Smooth muscle cell (in vitro differentiated cells): Measurements from ENCODE around the gene SSPN. TPM values are rescaled to one million over a fixed set of nuclear protein-coding genes. Genes with fewer than 3 reads are reported as not detected.

Source experiments
- DNase-seq: peaks from one replicate; lab custom pipeline; 2025; ENCODE audit not compliant: unreplicated experiment; lab: John Stamatoyannopoulos, UW
- H2AFZ ChIP-seq: fragments of 200-600 bp; sonication (generic); 2 replicates; pipeline ENCODE4 v1.6.0; 2016; ENCODE audit warnings: antibody characterized with exemption, low read depth, mild to moderate bottlenecking
- H3F3A ChIP-seq: fragments of 200-600 bp; sonication (generic); 2 replicates; pipeline ENCODE4 v1.6.0; 2017; ENCODE audit warnings: antibody characterized with exemption, low read depth
- H3K27ac ChIP-seq: fragments of 200-600 bp; sonication (generic); 2 replicates; pipeline ENCODE4 v1.5.1; 2016; ENCODE audit warnings: low read depth, mild to moderate bottlenecking
- H3K27me3 ChIP-seq: fragments of 200-600 bp; sonication (generic); 2 replicates; pipeline ENCODE4 v1.6.1; 2016; ENCODE audit warnings: low read depth, mild to moderate bottlenecking
- H3K36me3 ChIP-seq: fragments of 200-600 bp; sonication (generic); 2 replicates; pipeline ENCODE4 v1.5.1; 2016; ENCODE audit warnings: low read depth
- H3K4me1 ChIP-seq: fragments of 200-600 bp; sonication (generic); 2 replicates; pipeline ENCODE4 v1.5.1; 2016; ENCODE audit warnings: low read depth
- H3K4me2 ChIP-seq: fragments of 200-600 bp; sonication (generic); 2 replicates; pipeline ENCODE4 v1.6.0; 2016; ENCODE audit warnings: mild to moderate bottlenecking
- H3K4me3 ChIP-seq: fragments of 200-600 bp; sonication (generic); 2 replicates; pipeline ENCODE4 v1.5.1; 2016; ENCODE audit warnings: mild to moderate bottlenecking
- H3K79me2 ChIP-seq: fragments of 200-600 bp; sonication (generic); 2 replicates; pipeline ENCODE4 v1.6.0; 2016; ENCODE audit warnings: low read depth, mild to moderate bottlenecking
- H3K9ac ChIP-seq: fragments of 200-600 bp; sonication (generic); 2 replicates; pipeline ENCODE4 v1.6.0; 2016; ENCODE audit warnings: low read depth
- H3K9me3 ChIP-seq: fragments of 200-600 bp; sonication (generic); replicated peaks from 2 replicates; pipeline ENCODE4 v1.5.1; 2016; ENCODE audit warnings: low read depth
- H4K20me1 ChIP-seq: fragments of 200-600 bp; sonication (generic); 2 replicates; pipeline ENCODE4 v1.6.0; 2016; ENCODE audit warnings: low read depth
- CTCF ChIP-seq: fragments of 200-600 bp; sonication (generic); IDR thresholded peaks from 2 replicates; pipeline ENCODE4 v1.5.1; 2017; ENCODE audit warnings: borderline replicate concordance, mild to moderate bottlenecking, antibody characterized with exemption; ENCODE audit not compliant: insufficient read depth, poor library complexity, severe bottlenecking
- WGBS: methylation state at CpG from one replicate; pipeline ENCODE4 v1.1.7; 2016; ENCODE audit warnings: low lambda C conversion rate; 5-methylcytosine and 5-hydroxymethylcytosine counted together
- polyA plus RNA-seq: library from polyadenylated mRNA; unstranded; fragments of >200 nt; fragmentation: Nextera tagmentation; extraction: Ambion mirVana; gene quantifications from 2 replicates; pipeline ENCODE4 v1.2.1, GENCODE V29; 2016
- total RNA-seq: library from RNA; depleted of rRNA; stranded (reverse); fragments of >200 nt; gene quantifications from 2 replicates; pipeline ENCODE4 v1.2.3, GENCODE V29; 2014

The SSPN gene
- total and polyA plus RNA-seq, 2 experiments from 2014 or later: 22.6 to 24.4 TPM

- Histone ChIP-seq H3K4me3 (no peak overlapping the region), H2AFZ (no peak overlapping the region), H3K36me3 (no peaks in the 10 kb centered on the region), H3K4me1 (no peaks in the 10 kb centered on the region), H3F3A (no peaks in the 10 kb centered on the region), H4K20me1 (no peaks in the 10 kb centered on the region), H3K9me3 (no peaks in the 10 kb centered on the region), H3K4me2 (no peak overlapping the region), H3K27ac (no peak overlapping the region), H3K79me2 (no peaks in the 10 kb centered on the region), H3K9ac (no peak overlapping the region), H3K27me3 (no peaks in the 10 kb centered on the region)
- TF ChIP-seq CTCF: no peak
- WGBS: 97% methylated on average over 2 of the region's 2 CpGs
- DNase-seq: no peak
Observed at GRCh38 chr12:26241080-26241479, 45.7 kb downstream of the SSPN start.

GRCh38 chr12:26242683-26243082, 47.3 kb downstream of the SSPN start:
- DNase-seq: no peak
- TF ChIP-seq CTCF: no peak
- H3F3A ChIP-seq: no peaks in the 10 kb centered on the region

GRCh38 chr12:26244503-26244902, 49.1 kb downstream of the SSPN start:
- H4K20me1 ChIP-seq: no peaks in the 10 kb centered on the region
- H3K36me3 ChIP-seq: no peaks in the 10 kb centered on the region
- H3F3A ChIP-seq: no peaks in the 10 kb centered on the region
- no peaks in the 10 kb centered on the region for H3K4me1 ChIP-seq
- H3K9ac ChIP-seq: no peak overlapping the region
- no peak overlapping the region for H2AFZ ChIP-seq
- H3K4me2 ChIP-seq: no peak overlapping the region
- no peaks in the 10 kb centered on the region for H3K79me2 ChIP-seq
- no peak for DNase-seq
- TF ChIP-seq CTCF: no peak
- WGBS: 89% methylated on average over 9 of the region's 9 CpGs
- no peaks in the 10 kb centered on the region for H3K27me3 ChIP-seq
- H3K4me3 ChIP-seq: no peak overlapping the region
- no peaks in the 10 kb centered on the region for H3K9me3 ChIP-seq
- no peak overlapping the region for H3K27ac ChIP-seq

More at GRCh38 chr12:26242683-26243082, 47.3 kb downstream of the SSPN start:
- no peak overlapping the region for H3K9ac ChIP-seq
- no peaks in the 10 kb centered on the region for H3K4me1 ChIP-seq
- no peaks in the 10 kb centered on the region for H4K20me1 ChIP-seq
- H3K27ac ChIP-seq: no peak overlapping the region
- H3K9me3 ChIP-seq: no peaks in the 10 kb centered on the region
- H3K4me2 ChIP-seq: no peak overlapping the region
- no peaks in the 10 kb centered on the region for H3K27me3 ChIP-seq
- no peaks in the 10 kb centered on the region for H3K79me2 ChIP-seq
- H3K36me3 ChIP-seq: no peaks in the 10 kb centered on the region
- no peak overlapping the region for H3K4me3 ChIP-seq
- H2AFZ ChIP-seq: no peak overlapping the region

- Histone ChIP-seq H3K27ac (no peak overlapping the region), H3K27me3 (no peaks in the 10 kb centered on the region), H2AFZ (no peak overlapping the region), H3K4me3 (no peak overlapping the region), H3K9ac (no peak overlapping the region), H4K20me1 (no peaks in the 10 kb centered on the region), H3K4me2 (no peak overlapping the region), H3K9me3 (no peaks in the 10 kb centered on the region), H3K36me3 (no peaks in the 10 kb centered on the region), H3K79me2 (no peaks in the 10 kb centered on the region), H3K4me1 (no peaks in the 10 kb centered on the region), H3F3A (no peaks in the 10 kb centered on the region)
- whole genome bisulfite sequencing: 77% methylated on average over 6 of the region's 6 CpGs
- TF ChIP-seq CTCF: no peak
- no peak for DNase-seq
Observed at GRCh38 chr12:26245175-26245942, 50.0 kb downstream of the SSPN start.
